Thoracic aorta (tissue), 2 donors: ENCODE data around the gene URB1. TPM values are rescaled to one million over a fixed set of nuclear protein-coding genes. Genes with fewer than 3 reads are reported as not detected.
"Not testable (repeated sequence)": the region's sequence is repeated elsewhere in the genome, so short reads cannot be mapped to it uniquely, and the experiment has no call there.

ENCODE experiments used
- ATAC-seq: fragments of 150-250 bp; one replicate; pipeline ENCODE4 v1.8.0; 2017; ENCODE audit warnings: low read depth; ENCODE audit not compliant: insufficient number of reproducible peaks, low FRiP score
- DNase-seq: peaks from one replicate; pipeline ENCODE4 v3.0.0-alpha.2; 2020; ENCODE audit warnings: low spot score
- H3K27ac ChIP-seq, 2 donors: fragments of 200-600 bp; sonication (generic); 1 replicate in 1 of 2; 2 replicates in 1 of 2; pipeline ENCODE4 v1.5.1; 2016; ENCODE audit warnings: mild to moderate bottlenecking in 2 of 2, moderate library complexity in 2 of 2
- H3K27me3 ChIP-seq: fragments of 200-600 bp; sonication (generic); replicated peaks from 2 replicates; pipeline ENCODE4 v1.6.0; 2016; ENCODE audit warnings: mild to moderate bottlenecking; ENCODE audit not compliant: insufficient read depth
- H3K36me3 ChIP-seq: fragments of 200-600 bp; sonication (generic); one replicate; pipeline ENCODE4 v1.5.1; 2016
- H3K4me1 ChIP-seq, 2 donors: fragments of 200-600 bp; sonication (generic); 1 replicate in 1 of 2; 2 replicates in 1 of 2; pipeline versions ENCODE4 v1.5.1 to v1.6.0; 2016; ENCODE audit warnings: low read depth in 2 of 2, mild to moderate bottlenecking in 1 of 2; ENCODE audit not compliant: control insufficient read depth in 1 of 2
- H3K4me3 ChIP-seq: fragments of 200-600 bp; sonication (generic); 2 replicates; pipeline ENCODE4 v1.5.1; 2016; ENCODE audit warnings: mild to moderate bottlenecking
- H3K9me3 ChIP-seq: fragments of 200-600 bp; sonication (generic); 2 replicates; pipeline ENCODE4 v1.5.1; 2016
- total RNA-seq, 2 donors: library from RNA; depleted of rRNA; stranded (reverse); fragments of >200 nt; gene quantifications; one replicate each; pipeline versions ENCODE4 v1.1.0 to v1.2.3, GENCODE V29; 2016
- TF ChIP-seq, protein P1 (sequence below): fragments of 200-600 bp; sonication (generic); IDR thresholded peaks from one replicate; pipeline ENCODE4 v1.5.1; 2019; ENCODE audit warnings: antibody characterized with exemption

Gene URB1
- total RNA-seq, 2 donors from 2014 or later = 35.1 to 64.8 TPM

DNA sequence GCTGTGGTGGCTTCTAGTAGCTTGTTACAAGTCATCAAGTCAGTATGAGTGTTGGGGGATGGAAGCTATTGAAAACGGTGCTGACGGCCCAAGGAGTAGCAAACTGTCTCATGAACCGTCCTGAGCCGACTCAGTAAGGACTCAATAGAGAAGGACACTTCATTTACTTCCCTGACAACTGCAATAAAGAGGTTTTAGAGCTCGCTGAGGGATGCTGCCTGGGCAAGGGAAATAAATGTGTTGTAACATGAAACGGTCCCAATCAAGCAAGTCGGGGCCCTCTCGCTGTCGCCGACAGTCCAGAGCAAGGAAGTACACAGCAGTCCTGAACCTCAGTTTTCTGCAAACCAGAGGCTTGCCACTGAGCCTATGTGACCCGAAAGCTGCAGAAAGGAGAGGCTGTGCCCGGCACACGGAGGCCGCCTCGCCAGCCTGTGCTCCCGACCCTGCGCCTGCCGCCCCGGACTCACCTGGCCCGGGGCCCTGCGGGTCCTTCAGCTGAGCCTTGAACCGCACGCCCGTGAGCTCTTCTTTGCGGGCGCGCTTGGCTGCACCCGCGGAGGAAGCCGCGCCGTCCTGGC is 423 bp downstream of the URB1 start:
- peak overlapping the region; percentile 43 to 82 for H3K27ac ChIP-seq
- H3K4me3 ChIP-seq = peak overlapping the region; percentile 99
- no peaks in the 10 kb centered on the region for H3K9me3 ChIP-seq
- H3K27me3 ChIP-seq = no peaks in the 10 kb centered on the region
- peaks cover 11 to 48% of the 10 kb centered on the region in 2 donors for H3K4me1 ChIP-seq
- no peak for DNase-seq
- no peak for ATAC-seq
- TF ChIP-seq, protein P1, sequence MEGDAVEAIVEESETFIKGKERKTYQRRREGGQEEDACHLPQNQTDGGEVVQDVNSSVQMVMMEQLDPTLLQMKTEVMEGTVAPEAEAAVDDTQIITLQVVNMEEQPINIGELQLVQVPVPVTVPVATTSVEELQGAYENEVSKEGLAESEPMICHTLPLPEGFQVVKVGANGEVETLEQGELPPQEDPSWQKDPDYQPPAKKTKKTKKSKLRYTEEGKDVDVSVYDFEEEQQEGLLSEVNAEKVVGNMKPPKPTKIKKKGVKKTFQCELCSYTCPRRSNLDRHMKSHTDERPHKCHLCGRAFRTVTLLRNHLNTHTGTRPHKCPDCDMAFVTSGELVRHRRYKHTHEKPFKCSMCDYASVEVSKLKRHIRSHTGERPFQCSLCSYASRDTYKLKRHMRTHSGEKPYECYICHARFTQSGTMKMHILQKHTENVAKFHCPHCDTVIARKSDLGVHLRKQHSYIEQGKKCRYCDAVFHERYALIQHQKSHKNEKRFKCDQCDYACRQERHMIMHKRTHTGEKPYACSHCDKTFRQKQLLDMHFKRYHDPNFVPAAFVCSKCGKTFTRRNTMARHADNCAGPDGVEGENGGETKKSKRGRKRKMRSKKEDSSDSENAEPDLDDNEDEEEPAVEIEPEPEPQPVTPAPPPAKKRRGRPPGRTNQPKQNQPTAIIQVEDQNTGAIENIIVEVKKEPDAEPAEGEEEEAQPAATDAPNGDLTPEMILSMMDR = no peak
- no peaks in the 10 kb centered on the region for H3K36me3 ChIP-seq

DNA sequence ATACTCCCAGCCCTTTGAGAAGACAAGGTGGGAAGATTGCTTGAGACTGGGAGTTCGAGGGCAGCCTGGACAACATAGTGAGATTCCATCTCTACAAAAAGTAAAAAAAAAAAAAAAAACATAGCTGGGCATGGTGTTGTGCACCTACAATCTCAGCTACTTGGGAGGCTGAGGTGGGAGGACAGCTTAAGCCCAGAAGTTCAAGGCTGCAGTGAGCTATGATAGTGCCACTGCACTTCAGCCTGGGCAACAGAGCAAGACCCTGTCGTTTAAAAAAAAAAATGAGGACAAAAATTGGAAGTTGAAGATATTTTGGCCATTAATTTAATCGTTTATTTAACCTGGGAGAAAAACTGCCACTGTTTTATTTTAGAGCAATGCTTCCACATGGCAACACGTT is 1.1 kb downstream of the URB1 start:
- Histone ChIP-seq H3K27ac (no peak overlapping the region), H3K9me3 (no peaks in the 10 kb centered on the region), H3K36me3 (no peaks in the 10 kb centered on the region), H3K27me3 (no peaks in the 10 kb centered on the region), H3K4me1 (peaks cover 15 to 54% of the 10 kb centered on the region in 2 donors), H3K4me3 (peak overlapping the region; percentile 99)
- ATAC-seq (no peak), DNase-seq (no peak)
- TF ChIP-seq, protein P1 = no peak

DNA sequence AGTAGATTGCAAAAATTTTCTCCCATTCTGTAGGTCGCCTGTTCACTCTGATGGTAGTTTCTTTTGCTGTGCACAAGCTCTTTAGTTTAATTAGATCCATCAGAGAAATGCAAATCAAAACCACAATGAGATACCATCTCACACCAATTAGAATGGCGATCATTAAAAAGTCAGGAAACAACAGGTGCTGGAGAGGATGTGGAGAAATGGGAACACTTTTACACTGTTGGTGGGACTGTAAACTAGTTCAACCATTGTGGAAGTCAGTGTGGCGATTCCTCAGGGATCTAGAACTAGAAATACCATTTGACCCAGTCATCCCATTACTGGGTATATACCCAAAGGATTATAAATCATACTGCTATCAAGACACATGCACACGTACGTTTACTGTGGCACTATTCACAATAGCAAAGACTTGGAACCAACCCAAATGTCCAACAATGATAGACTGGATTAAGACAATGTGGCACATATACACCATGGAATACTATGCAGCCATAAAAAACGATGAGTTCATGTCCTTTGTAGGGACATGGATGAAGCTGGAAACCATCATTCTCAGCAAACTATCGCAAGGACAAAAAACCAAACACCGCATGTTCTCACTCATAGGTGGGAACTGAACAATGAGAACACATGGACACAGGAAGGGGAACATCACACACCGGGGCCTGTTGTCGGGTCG is 2.1 kb downstream of the URB1 start:
- H3K9me3 ChIP-seq, H3K36me3 ChIP-seq, H3K4me3 ChIP-seq, DNase-seq, H3K27me3 ChIP-seq, H3K27ac ChIP-seq, ATAC-seq: not testable (repeated sequence)
- H3K4me1 ChIP-seq = peaks cover 19 to 65% of the 10 kb centered on the region in 2 donors

DNA sequence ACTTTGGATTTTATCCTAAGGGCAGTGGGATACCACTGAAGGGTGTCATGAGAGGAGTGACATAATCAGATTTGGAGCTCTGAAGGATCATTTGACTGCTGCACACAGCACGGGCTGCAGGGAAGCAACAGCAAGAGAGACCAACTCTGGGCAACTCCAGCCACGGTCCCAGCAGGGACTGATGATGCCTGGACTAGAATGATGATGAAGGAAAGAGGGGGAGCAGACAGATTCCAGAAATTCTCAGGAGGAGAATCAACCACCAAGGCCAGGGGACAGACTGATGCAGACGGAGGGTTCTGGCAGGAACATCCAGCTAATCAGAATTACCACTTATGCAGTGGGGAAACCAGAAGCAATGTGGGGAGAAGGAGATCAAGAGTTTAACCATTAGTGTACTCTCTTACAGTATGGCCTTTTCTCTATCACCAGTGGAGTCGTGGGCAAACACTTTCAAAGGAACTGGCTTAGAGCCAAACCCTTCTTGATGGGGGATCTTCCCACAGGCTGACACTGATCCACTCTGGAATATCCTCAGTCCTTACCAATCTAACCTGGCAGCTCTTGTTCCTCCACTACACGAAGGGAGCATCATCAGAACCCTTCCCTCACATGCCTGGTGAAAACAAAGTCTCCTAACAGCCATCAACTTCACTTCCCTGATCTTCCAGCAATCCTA is 3.3 kb downstream of the URB1 start:
- H3K9me3 ChIP-seq = no peaks in the 10 kb centered on the region
- H3K4me3 ChIP-seq = no peak overlapping the region
- H3K27me3 ChIP-seq = no peaks in the 10 kb centered on the region
- peaks cover 4% of the 10 kb centered on the region for H3K36me3 ChIP-seq
- ATAC-seq (no peak), DNase-seq (no peak)
- TF ChIP-seq, protein P1 = no peak
- H3K4me1 ChIP-seq = peaks cover 19 to 68% of the 10 kb centered on the region in 2 donors
- H3K27ac ChIP-seq = peak overlapping the region in 1 of 2 donors; percentile 77

DNA sequence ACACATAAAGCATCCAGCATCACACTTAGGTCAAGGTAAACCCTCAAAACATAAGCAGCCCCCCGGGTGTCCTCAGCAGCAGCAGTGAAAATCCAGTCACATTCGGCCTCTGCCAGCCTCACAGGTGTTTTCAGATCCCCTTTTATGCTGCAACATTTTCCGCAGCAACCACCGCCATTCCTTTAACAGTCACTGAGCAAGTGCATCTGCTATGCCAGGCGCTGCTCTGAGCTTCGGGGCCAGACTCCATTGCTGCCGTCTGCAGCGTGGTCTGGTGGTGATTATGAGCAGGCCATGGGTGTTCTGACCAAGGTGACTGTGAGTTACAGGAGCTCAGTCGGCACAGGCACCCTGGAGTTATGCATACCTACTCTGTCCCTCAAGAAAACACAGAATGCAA is 4.5 kb downstream of the URB1 start:
- ATAC-seq (no peak), DNase-seq (no peak)
- H3K9me3 ChIP-seq = no peaks in the 10 kb centered on the region
- peaks cover 19 to 65% of the 10 kb centered on the region in 2 donors for H3K4me1 ChIP-seq
- TF ChIP-seq, protein P1 = no peak
- no peak overlapping the region for H3K4me3 ChIP-seq
- peaks cover 16% of the 10 kb centered on the region for H3K36me3 ChIP-seq
- no peaks in the 10 kb centered on the region for H3K27me3 ChIP-seq
- H3K27ac ChIP-seq = peak overlapping the region in 1 of 2 donors; percentile 77
